ENCODE measurements around the gene ABCA13. TPM values are rescaled to one million over a fixed set of nuclear protein-coding genes. Genes with fewer than 3 reads are reported as not detected.
A peak's percentile ranks its signal among the peaks of the same experiment; 100 is the strongest.

Gene ABCA13, protein sequence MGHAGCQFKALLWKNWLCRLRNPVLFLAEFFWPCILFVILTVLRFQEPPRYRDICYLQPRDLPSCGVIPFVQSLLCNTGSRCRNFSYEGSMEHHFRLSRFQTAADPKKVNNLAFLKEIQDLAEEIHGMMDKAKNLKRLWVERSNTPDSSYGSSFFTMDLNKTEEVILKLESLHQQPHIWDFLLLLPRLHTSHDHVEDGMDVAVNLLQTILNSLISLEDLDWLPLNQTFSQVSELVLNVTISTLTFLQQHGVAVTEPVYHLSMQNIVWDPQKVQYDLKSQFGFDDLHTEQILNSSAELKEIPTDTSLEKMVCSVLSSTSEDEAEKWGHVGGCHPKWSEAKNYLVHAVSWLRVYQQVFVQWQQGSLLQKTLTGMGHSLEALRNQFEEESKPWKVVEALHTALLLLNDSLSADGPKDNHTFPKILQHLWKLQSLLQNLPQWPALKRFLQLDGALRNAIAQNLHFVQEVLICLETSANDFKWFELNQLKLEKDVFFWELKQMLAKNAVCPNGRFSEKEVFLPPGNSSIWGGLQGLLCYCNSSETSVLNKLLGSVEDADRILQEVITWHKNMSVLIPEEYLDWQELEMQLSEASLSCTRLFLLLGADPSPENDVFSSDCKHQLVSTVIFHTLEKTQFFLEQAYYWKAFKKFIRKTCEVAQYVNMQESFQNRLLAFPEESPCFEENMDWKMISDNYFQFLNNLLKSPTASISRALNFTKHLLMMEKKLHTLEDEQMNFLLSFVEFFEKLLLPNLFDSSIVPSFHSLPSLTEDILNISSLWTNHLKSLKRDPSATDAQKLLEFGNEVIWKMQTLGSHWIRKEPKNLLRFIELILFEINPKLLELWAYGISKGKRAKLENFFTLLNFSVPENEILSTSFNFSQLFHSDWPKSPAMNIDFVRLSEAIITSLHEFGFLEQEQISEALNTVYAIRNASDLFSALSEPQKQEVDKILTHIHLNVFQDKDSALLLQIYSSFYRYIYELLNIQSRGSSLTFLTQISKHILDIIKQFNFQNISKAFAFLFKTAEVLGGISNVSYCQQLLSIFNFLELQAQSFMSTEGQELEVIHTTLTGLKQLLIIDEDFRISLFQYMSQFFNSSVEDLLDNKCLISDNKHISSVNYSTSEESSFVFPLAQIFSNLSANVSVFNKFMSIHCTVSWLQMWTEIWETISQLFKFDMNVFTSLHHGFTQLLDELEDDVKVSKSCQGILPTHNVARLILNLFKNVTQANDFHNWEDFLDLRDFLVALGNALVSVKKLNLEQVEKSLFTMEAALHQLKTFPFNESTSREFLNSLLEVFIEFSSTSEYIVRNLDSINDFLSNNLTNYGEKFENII (N-terminal part only)
- total RNA-seq = 1 to 10 TPM; 1.7 to 2.5 TPM

DNA sequence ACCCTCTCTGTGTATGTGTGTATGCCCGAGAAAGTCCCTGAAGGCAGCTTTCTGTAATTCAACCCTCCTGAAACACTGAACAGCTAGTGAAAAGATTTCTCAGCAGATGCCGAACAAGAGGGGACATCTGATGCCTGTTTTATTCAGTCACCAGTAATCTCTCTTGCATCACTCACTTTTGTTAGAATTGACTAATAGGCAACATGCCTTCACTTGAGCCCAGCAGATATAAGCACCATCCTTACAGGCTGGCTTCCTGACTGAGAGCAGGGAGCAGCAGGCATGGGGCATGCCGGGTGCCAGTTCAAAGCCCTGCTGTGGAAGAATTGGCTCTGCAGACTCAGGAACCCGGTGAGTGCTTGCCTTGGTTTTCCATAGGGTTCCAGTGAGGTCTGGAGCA, at the start of gene ABCA13:
Gene ABCA13 (plus strand): TSS at position 257 of the 400 bp plus-strand sequence. CDS start 26 bp downstream, at position 283.
- Histone ChIP-seq H3K4me3 (no peak within 1 kb of the TSS), H3K9ac (ENCODE audit: low read depth in 2 of 2, low read length in 2 of 2) (no peak within 1 kb of the TSS), H3K27me3 (no peaks in the 10 kb centered on the region), H3K36me3 (no peaks in the 10 kb centered on the region), H3K27ac (no peak within 1 kb of the TSS), H3K4me1 (no peaks in the 10 kb centered on the region), H3K9me3 (no peaks in the 10 kb centered on the region)
- no peak for DNase-seq
- TF ChIP-seq, protein P1, sequence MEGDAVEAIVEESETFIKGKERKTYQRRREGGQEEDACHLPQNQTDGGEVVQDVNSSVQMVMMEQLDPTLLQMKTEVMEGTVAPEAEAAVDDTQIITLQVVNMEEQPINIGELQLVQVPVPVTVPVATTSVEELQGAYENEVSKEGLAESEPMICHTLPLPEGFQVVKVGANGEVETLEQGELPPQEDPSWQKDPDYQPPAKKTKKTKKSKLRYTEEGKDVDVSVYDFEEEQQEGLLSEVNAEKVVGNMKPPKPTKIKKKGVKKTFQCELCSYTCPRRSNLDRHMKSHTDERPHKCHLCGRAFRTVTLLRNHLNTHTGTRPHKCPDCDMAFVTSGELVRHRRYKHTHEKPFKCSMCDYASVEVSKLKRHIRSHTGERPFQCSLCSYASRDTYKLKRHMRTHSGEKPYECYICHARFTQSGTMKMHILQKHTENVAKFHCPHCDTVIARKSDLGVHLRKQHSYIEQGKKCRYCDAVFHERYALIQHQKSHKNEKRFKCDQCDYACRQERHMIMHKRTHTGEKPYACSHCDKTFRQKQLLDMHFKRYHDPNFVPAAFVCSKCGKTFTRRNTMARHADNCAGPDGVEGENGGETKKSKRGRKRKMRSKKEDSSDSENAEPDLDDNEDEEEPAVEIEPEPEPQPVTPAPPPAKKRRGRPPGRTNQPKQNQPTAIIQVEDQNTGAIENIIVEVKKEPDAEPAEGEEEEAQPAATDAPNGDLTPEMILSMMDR (IDR thresholded peaks at IDR 0.05) = no peak
- intact Hi-C loops (cut with DNase I) = no loop called here

DNA sequence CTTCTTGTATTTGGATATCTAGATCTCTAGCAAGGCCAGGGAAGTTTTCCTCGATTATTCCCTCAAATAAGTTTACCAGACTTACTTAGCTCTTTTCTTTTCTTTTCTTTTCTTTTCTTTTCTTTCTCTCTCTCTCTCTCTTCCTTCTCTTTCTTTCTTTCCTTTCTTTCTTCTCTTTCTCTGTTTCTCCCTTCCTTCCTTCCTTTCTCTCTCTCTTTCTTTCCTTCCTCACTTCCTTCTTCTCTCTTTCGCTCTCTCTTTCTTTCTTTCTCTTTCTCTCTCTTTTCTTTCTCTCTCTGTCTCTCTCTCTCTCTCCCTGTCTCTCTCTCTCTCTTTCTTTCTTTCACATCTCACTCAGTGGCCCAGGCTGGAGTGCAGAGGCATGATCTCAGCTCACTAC, 45.2 kb upstream of the ABCA13 start:
- H3K9ac ChIP-seq (ENCODE audit: low read depth in 2 of 2, low read length in 2 of 2) = no peak overlapping the region
- H3K9me3 ChIP-seq = no peaks in the 10 kb centered on the region
- no peaks in the 10 kb centered on the region for H3K4me1 ChIP-seq
- intact Hi-C loops (cut with DNase I) = no loop called here
- TF ChIP-seq, protein P1 (IDR thresholded peaks at IDR 0.05) = no peak
- no peak for DNase-seq
- no peak overlapping the region for H3K27ac ChIP-seq
- no peaks in the 10 kb centered on the region for H3K36me3 ChIP-seq
- H3K27me3 ChIP-seq = no peaks in the 10 kb centered on the region
- no peak overlapping the region for H3K4me3 ChIP-seq

DNA sequence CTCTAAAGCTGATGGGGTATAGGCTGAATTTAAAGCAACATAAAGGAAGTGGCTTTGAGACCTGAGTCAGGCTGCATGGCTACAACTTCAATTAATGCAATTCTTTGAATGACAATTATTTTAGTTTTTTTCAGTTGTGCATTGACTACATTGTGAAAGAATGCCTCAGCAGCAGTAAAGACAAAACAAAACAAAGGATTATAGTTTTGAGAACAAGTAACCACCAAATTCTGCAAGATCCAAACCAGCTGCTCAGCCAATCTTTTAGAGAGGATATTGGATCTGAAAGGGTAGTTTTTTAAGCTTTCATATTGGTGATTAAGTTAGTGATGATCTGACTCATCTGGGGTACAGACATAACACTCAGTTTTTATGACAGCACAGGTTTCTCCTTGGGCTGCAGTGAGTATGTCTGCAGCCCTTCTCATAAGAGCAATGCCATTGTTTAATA, 40.6 kb upstream of the ABCA13 start:
- H3K4me3 ChIP-seq = no peak overlapping the region
- TF ChIP-seq, protein P1 (IDR thresholded peaks at IDR 0.05) = no peak
- H3K27me3 ChIP-seq = no peaks in the 10 kb centered on the region
- no peak for DNase-seq
- no peaks in the 10 kb centered on the region for H3K36me3 ChIP-seq
- no peak overlapping the region for H3K9ac ChIP-seq (ENCODE audit: low read depth in 2 of 2, low read length in 2 of 2)
- intact Hi-C loops (cut with DNase I) = no loop called here
- no peaks in the 10 kb centered on the region for H3K9me3 ChIP-seq
- H3K27ac ChIP-seq = no peak overlapping the region
- no peaks in the 10 kb centered on the region for H3K4me1 ChIP-seq

DNA sequence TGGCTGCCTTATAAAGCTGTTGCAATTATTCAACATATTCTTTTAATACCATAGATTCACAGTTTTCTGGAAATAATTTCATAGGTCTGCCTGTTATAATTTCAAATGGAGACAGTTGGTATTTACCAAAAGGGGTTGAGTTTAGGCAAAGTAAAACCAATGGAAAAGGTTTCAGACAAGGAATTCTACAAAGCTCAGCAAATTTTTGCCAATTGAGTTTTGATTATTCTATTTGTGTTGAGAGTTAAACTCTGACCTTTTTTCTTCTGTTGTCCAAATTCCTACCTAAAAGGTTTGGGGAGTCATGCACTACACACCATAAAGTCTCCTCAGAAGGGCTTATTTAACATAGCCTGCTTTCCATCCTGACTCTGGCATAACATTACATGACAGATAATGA, 38.5 kb upstream of the ABCA13 start:
- H3K9me3 ChIP-seq = no peaks in the 10 kb centered on the region
- H3K27me3 ChIP-seq = no peaks in the 10 kb centered on the region
- H3K4me3 ChIP-seq = no peak overlapping the region
- H3K27ac ChIP-seq = no peak overlapping the region
- no peak for DNase-seq
- intact Hi-C loops (cut with DNase I) = no loop called here
- no peaks in the 10 kb centered on the region for H3K36me3 ChIP-seq
- no peak overlapping the region for H3K9ac ChIP-seq (ENCODE audit: low read depth in 2 of 2, low read length in 2 of 2)
- TF ChIP-seq, protein P1 (IDR thresholded peaks at IDR 0.05) = no peak
- H3K4me1 ChIP-seq = no peaks in the 10 kb centered on the region

DNA sequence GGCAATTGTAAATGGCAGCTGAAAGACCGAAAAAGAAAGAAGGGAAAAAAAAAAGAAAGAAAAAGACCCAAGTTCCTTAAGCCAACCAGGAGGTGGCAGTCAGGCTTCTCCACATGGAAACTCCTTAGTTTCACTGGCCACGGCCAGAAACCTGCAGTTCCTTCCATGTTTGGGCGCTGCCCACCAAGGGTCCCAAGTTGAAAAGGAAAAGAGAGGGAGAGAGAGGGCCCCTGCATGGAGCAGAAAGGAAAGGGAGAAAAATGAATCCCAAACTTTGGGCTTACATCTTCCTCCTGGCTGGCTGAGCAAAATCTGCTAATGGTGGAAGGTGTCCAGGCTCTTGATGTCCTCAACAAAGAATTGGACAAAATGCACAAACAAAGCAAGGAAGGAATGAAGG, 31.8 kb upstream of the ABCA13 start:
- intact Hi-C loops (cut with DNase I) = no loop called here
- no peak overlapping the region for H3K9ac ChIP-seq (ENCODE audit: low read depth in 2 of 2, low read length in 2 of 2)
- DNase-seq = no peak
- no peaks in the 10 kb centered on the region for H3K36me3 ChIP-seq
- peaks cover 9% of the 10 kb centered on the region for H3K4me1 ChIP-seq
- H3K4me3 ChIP-seq = no peak overlapping the region
- TF ChIP-seq, protein P1 (IDR thresholded peaks at IDR 0.05) = peak; percentile 32
- H3K27me3 ChIP-seq = no peaks in the 10 kb centered on the region
- no peaks in the 10 kb centered on the region for H3K9me3 ChIP-seq
- peak overlapping the region; percentile 93 for H3K27ac ChIP-seq
